Hematopoietic multipotent progenitor cell treated with erythropoietin and hydrocortisone succinate and interleukin-3 and kit ligand, for 8 days (in vitro differentiated cells): ENCODE measurements around the gene KRT81.

ENCODE experiments used
- DNase-seq: peaks from one replicate; pipeline ENCODE4 v3.0.0-alpha.2; 2015

Gene KRT81

DNA sequence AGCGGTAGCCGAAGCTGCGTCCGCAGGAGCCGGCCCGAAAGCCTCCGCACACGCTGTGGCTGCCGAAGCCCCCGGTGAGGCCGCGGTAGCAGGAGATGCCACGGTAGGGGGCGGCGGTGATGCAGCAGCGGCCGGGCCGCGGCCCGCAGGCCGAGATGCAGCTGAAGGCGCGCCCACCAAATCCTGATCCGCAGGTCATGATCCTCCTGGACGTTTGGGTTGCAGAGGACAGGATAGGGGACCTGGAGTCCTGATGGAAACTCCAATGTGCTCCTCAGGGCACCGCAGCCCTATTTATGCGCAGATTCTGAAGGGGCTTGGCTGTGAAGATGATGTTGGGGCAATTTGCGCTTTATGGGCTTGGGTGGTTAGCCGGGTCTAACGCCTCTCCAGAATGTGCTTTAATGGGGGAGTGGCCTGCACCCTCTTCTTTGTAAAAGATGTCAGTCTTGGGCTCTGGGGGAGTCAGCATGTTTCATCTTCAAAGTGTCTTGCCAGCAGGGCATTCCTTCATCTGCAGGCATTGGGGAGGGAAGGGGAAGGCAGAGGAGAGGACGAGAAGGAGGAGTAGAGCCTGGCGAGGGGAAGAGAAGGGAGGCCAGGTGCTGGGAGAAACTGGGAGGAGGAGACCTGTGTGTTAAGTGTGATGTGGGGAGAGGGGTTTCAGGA is at the start of gene KRT81:
Gene KRT81, minus strand, starts transcription at position 268 of the 669 bp plus-strand sequence. Its CDS starts 69 bp downstream, at position 199.
- DNase-seq = no peak

DNA sequence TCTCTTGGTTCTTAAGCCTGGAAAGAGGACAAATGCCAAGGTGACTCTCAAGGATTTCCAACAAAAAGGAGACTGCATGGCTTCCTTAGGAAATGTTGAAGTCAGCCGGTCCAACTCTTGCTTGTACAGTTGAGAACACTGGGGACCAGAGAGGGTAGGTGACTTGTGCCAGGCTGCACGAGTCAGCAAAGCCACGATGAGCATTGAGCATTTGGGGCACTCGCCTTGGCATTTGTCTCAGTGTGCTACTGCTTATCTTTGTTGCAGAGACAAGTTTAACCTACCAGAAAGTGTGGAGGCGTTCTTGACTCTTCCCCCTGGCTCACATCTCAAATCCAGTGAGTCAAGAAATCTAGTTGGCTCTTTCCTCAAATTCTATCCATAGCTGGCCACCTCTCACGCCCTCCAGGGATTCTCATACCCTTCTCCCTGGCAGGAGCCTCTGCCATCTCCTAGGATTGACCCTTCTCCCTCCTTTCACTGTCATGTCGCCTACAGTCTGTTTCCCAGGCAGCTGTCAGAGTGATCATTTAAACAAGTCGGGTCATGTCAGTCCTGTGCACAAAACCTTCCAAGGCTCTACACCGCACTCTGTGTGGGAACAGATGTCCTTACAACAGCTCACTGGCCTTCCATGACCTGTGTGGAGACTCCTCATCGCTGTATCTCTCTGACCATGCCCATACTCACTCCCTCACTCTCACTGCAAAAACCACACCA is 47.1 kb upstream of the KRT81 start:
- DNase-seq = peak; percentile 6

DNA sequence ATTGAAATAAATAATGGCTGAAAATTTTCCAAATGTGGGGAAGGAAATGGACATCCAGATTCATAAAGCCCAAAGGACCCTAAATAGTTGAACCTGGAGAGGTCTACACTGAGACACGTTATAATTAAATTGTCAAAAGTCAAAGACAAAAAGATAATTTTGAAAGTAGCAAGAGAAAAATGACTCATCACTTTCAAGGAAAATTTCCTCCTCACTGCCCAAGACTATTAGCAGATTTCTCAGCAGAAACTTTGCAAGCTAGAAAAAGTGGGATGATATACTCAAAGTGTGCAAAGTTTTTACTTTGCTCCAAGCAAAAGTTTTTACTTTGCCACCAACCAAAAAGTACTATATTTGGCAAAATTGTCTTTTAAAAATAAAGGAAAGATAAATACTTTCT is 45.7 kb upstream of the KRT81 start:
- DNase-seq = no peak

DNA sequence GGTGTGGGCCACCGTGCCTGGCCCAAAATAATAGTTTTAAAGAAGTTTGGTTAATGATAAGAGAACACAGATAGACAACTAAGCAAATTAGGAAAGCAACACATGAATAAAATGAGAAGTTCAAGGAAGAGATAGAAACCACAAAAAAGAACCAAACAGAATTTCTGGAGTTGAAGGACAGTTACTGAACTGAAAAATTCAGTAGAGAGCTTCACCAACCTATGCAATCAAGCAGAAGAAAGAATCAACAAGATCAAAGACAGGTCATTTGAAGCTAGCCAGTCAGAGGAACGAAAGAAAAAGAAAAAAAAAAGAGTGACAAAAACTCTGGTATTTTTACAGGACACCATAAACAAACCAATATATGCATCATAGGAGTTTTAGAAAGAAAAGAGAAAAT is 45.3 kb upstream of the KRT81 start:
- no peak for DNase-seq

DNA sequence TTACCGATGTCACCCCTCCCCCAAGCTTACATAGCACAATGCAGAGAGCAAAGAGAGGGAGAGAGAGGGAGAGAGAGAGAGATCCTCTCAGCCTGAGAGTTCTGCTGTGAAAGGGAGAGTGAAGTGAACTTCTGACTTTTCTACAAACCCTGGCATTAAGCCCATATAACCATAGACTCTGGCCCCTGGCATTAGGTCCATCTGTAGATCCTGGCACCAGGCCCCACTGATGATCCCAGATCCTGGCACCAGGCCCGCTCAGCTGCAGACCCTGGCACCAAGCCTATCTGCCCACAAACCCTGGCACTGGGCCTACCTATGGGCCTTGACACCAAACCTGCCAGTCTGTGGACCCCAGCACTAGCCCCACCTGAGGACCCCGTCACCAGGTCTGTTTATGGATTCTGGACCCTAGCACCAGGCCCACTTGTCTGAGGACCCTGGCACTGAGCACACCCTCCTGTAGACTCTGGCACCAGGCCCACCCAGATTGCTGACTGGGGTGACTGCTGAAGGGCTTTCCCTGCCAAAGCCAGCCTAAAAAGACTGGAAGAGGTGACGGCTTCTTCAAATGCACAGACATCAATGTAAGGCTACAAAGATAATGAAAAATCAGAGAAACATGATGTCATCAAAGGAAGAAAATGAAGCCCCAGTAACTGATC is 44.4 kb upstream of the KRT81 start:
- DNase-seq = peak; percentile 19

DNA sequence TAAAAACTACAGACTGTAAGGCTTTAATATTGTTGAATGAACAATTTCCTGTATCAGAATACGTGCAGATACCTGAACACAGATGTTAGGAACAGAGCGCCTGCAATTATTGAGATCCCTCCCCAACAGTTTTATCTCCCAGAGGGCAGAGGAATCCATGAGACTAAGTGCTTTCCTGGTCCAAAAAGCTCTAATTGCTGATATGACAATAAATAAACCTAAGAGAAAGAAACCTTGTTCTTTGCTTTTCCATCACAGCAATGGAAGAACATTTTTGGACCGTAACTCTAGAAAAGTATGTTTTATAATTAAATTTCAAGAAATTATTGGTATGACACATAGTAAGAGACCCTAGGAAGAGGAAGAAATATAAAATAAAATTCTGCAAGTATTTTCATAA is 42.9 kb upstream of the KRT81 start:
- DNase-seq = no peak

DNA sequence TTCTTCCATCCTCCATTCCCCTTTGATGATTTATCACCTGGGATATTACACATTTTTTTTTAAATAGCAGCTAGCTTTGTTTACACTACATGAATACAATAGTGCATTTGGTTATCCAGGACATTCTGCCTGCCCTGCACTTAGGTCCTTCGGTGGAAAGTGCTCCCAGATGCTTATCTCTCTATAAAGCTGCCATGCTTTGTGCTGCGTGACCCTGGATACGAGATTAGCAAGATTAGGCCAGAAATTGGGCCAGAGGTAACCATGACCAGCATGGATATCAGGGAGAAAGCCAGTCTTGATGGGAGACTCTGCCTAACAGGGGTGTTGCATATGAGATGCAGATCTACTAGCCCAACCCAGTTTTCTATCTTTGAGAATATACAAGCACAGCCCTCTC is 42.0 kb upstream of the KRT81 start:
- DNase-seq = no peak

DNA sequence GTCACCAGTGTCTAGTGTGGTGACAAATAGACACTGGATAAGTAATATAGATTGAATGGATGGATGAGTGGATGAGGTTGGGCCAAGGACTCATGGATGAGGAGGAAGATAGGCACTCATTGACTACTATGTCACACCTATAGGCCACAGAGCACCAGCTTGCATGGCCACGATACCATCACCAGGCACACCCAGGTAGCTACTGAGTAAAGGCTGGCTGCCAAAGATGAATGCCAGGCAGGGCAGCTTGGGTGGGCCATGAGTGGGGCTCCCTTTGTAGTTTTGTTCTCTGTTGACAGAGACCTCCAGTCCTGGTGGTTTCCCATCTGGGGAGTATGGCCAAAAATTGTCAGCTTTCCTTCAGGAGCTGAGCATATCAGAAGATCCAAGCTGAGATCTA is 41.0 kb upstream of the KRT81 start:
- no peak for DNase-seq

DNA sequence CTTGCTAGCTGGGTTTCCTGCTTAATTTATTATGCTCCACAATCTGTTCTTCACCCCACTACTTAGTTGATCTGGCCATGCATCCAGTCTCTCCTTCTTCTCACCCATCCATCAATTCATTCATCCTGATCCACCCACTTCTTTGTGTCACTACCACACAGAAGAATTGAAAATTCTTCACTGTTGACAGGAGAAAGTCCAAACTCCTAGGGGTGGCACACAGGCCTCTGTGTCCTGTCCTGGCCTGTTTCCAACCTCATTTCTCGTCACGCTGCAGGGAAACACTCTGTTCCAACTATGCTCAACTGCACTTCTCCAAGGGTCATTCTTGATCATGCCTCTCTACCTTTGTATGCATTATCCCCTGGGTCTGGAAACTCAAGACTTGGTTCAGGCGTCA is 40.5 kb upstream of the KRT81 start:
- no peak for DNase-seq

DNA sequence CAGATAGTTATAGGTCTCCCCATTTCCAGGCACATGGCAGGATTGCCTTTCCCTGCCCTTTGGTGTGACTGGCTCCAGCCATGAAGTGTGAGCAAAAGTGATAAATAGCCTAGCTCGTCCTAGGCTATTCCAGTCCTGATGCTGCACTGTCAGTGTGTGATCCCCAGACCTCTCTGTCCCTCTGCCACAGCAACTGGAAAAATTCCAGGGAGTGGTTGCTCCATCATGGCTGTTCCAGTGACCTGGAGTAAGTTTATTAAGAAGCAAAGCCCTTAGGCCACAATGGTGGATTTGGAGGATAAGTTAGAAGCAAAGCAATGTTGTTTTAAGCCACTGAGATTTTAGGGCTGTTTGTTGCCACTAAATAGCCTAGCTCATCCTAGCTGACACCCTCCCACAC is 39.7 kb upstream of the KRT81 start:
- no peak for DNase-seq

DNA sequence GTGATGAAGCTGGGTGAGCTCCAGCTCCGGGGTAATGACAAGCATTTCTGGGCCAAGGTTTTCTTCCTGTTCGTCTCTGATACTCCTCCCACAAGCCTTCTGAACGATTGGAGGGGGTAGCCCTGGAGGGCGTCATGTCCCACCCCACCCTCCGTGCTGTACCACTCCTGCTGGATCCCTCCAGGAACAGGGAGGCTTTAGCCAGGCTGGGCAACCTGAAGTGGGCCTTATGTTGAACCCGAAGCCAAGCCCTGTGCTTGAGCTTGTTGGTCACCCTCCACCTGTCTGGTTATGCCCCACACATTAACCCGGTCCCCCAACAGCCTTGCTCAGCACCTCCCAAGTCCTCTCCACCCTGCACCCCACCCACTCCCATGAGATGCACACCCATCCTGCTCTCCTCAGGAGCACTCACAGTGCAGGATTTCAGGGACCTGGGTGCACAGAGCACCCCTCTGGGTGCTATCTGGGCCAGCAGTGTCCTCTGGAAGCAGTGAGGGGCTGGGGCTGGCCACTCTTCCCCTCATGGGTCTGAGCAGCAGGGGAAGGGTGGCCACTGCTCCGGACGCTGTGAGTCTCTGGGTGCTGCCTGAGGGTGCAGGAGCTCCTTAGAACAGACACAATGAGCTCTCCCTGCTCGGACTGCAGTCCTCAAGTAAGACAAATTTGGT is 36.6 kb upstream of the KRT81 start:
- DNase-seq = no peak

DNA sequence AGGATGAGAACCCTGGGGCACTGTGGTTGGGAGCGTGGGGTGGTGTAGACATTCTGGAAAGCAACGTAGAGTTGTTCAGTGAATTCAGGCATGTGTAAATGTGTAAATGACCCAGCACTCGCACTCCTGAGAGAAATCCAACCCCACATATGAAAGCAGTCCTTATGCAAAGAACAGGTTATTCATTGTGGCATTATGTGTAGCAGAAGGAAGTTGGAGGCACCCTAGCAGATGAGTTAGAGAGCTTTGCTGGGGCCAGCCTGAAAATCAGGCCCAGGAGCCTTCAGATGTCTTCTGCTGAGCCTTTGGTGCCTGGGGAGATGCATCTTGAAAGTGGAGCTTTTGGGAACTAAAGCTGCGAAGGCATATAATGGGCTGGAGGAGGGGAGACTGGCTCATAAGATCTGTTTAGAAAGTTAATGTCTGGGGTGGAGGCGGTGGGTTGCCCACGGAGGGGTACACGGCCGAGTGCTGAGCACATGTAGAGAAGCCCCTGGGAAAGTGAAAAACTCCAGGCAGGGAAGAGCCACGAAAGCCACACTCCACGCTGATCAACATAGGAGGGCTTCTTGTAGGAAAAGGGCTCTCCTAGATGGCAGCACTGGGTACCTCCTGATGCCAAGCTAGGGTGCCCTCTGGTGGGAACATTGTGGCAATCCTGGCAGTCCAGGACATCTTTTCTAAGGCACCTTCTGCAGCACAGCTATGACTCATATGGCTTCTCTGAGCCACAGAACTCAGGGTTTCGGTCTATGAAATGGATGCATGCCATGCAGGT is 35.9 kb upstream of the KRT81 start:
- peak; percentile 87 for DNase-seq

DNA sequence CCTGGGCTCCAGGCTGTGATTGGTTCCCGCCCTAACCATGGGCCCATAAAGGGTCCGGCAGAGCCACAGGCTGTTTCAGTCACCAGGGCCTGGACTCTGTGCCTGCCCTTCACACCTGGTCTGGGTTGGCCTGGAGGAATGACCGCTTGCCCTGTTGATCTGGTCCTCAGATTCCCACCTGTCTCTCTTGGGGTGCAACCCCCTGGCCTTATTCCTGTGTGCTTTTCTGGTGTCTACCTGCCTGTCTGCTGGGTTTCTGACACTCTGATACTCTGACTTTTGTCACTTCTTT is 32.8 kb upstream of the KRT81 start:
- no peak for DNase-seq

DNA sequence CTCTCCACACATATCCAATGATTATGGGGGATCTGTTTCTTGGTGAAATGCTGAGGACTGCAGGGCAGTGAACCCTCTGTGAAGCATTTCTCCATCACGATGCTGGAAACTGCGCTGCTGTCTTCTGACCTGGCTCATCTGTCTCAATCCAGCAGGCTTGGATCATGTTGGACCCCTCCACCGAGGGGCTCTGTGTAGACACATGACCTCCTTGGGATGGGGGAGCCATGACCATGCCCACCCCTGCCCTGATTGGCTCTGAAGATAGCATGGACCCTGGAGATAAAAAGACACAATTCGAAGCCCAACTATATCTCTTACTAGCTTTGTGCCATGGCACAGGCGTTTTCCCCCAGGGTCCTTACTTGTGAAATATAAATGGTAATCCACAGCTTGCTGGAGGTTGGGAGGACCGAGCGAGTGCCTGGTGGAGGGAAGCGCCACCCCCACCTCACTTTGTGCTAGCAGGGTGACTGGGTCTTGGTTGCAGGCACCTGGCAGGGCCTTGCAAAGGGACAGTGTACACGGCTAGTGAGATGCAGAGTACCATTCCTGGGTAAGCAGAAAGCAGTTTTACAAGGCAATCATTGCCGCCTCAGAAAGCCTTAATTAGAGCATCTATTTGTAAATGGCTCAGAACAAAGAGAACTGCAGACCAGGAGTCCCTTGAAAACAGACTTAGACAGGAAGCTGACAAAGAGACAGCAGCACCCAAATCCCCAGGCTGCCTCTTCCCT is 32.2 kb upstream of the KRT81 start:
- no peak for DNase-seq

DNA sequence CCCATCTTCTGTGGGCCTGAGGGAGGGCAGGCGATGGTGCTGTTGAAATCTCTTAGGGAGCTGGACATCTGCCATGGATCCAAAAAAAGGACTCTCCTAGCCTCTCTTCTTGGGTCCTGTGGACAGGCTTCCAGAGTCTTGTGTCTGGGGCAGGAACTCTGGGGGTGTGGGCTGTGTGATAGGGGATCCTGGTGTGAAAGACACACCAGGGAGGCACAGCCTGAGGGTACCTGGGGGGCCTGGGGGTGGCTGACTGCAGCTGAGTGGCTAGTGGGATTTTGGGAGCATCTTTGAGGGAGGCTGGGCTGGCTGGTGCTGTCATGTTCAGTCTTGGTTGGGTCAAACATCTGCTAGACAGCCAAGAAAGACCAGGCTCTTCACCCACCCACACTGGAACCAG is 31.7 kb upstream of the KRT81 start:
- DNase-seq = no peak

DNA sequence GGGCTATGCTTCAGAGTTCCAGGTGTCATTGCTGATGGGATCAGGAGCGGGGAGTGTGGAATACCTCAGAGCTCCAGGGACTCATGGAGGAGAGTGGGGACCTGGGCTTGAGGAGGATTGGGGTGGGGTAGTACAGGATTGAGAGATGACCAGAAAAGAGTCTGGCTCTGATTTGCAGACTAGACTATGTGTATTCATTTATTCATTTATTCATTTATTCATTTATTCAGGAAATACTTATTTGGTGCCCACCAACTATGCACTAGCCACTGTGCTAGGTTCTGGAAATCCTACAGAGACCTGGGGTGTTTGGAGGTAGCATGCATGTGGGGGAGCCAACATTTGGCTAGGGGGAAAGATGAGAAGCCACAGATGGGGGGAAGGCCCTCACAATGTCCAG is 30.7 kb upstream of the KRT81 start:
- no peak for DNase-seq

DNA sequence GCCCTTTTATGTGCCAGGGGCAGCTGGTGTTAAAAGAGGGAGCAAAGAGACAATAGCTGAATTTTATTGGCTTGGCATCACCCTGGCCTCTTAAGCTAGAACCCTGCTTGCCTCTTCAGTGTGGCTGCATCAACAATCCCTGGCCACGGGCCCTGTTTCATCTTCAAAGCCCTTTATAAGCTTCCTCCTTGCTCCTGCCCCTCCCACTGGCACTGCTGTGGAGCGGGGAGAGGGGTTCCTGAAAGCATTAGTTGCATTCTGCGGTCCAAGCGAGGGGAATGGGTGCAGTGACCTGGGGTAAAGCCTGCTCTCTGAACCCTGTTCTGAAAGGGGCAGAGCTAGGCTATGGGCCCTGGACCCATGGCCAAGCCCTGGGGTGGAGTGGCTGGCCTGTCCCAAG is 30.1 kb upstream of the KRT81 start:
- DNase-seq = no peak

DNA sequence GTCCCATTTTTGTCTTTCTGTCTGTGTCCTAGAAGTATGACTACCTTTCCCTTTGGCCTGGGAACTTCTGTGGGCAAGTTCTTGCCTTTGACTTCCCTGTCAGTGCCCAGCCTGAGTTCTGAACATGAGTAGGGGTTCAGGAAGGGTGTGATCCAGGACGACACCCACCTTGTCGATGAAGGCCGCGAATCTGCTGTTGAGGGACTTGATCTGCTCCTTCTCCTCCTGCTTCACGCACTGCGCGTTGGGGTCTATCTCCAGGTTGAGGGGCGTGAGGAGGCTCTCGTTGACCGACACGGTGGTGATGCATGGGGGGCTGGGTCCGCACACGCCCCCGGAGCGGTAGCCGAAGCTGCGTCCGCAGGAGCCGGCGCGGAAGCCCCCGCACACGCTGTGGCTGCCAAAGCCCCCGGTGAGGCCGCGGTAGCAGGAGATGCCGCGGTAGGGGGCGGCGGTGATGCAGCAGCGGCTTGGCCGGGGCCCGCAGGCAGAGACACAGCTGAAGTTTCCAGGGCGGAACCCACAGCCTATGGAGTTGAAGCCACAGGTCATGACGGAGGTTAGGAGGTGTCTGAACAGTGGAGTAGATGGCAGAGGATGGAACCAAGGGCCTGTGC is 29.6 kb upstream of the KRT81 start, which contains the start of gene KRT83:
Gene KRT83, minus strand, starts transcription at position 615 of the 617 bp plus-strand sequence. Its CDS starts 63 bp downstream, at position 552.
- DNase-seq = no peak

DNA sequence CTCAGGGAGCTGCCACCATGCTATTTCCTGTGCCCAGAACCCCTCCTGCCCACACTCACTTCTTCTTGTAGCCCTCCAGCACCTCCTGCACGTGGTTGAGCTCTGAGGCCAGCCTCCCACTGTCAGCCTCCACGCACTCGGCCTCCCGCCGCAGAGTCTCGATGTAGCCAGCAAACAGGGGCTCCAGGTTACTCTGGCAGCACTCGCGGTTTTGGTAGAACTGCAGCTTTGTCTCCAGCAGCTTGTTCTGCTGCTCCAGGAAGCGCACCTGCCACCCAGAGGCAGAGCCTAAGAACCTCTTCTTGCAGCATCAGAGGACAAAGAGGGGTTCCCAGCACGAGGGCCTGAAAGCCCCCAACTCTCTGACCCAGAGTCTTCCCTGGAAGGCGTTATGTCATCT is 27.8 kb upstream of the KRT81 start:
- DNase-seq = no peak

DNA sequence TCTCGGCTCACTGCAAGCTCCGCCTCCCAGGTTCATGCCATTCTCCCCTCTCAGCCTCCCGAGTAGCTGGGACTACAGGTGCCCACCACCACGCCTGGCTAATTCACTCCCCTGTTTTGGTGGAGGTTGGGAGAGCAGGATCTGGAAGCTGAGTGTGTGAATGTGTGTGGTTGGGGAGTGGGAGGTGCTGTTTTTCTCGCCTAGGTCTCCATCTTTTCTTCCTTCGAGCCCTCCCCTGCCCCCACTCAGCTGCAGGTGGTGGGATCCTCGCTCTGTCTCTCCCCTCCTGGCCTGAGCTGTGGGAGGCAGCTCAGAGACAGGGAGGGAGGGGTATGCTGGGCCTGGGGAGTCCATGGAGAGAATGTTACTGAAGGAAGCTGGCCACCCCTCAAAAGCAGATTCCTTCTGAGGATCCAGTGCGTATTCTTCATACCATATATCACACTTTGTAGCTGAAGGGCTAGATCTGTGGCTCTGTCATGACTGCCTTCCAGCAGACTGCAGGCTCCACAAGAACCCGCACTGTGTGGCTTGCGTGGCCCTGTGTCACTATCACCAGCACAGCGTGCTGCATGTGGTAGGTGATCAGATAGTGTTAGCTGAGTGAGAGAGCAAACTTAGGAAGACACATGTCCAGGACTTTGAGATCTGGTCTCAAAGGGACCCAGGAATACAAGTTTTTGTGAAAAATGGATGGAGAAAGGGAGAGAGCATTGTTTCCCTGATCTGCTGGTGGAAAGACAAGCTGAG is 27.1 kb upstream of the KRT81 start:
- DNase-seq = no peak

DNA sequence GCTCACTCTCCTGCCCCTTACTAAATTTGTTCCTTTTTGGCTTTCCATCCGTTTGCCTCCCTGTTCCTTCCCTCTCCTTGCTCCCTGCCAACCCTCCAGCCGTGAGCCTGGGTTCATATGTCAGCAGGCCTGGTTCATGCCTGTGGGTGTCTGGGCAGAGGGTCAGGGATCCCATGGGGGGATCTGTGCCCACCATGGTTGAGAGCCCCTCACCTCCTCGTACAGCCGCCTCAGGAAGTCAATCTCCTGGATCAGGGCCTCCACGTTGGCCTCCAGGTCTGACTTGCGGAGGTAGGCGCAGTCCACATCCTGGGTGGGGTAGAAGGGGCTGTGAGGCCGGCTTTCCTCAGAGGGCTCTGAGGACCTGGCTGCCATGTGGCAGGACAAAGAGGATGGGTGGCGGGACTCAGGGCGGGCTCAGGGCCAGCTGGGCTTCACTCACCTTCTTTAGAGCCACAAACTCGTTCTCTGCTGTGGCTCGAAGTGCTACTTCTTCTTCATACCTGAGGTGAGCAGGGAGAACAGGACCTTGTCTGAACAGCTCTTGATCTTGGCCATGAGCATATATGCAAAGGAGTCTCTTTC is 26.2 kb upstream of the KRT81 start:
- no peak for DNase-seq
